NCI-H128 (cell line): ENCODE results near the gene PHACTR1.
A peak's percentile ranks its signal among the peaks of the same experiment; 100 is the strongest.
"Not testable (repeated sequence)": the region's sequence is repeated elsewhere in the genome, so short reads cannot be mapped to it uniquely, and the experiment has no call there.

Source experiments
- DNase-seq: peaks from one replicate; lab custom pipeline; 2025; ENCODE audit not compliant: unreplicated experiment; lab: John Stamatoyannopoulos, UW

PHACTR1 gene

GRCh38 chr6:12749531-12750379 is 33.2 kb downstream of the PHACTR1 start:
- peak; percentile 52 for DNase-seq

- no peak for DNase-seq
Measured at GRCh38 chr6:12750416-12750815, 33.8 kb downstream of the PHACTR1 start.

GRCh38 chr6:12751694-12752325 is 35.2 kb downstream of the PHACTR1 start:
- DNase-seq: no peak

GRCh38 chr6:12753036-12753435 is 36.5 kb downstream of the PHACTR1 start:
- DNase-seq: no peak

- no peak for DNase-seq
Measured at GRCh38 chr6:12760226-12760625, 43.7 kb downstream of the PHACTR1 start.

GRCh38 chr6:12760911-12761310 is 44.3 kb downstream of the PHACTR1 start:
- no peak for DNase-seq

GRCh38 chr6:12761376-12762115 is 45.0 kb downstream of the PHACTR1 start:
- DNase-seq: no peak

- DNase-seq: not testable (repeated sequence)
Measured at GRCh38 chr6:12762731-12763434, 46.3 kb downstream of the PHACTR1 start.

- DNase-seq: no peak
Measured at GRCh38 chr6:12766365-12766764, 49.8 kb downstream of the PHACTR1 start.

- no peak for DNase-seq
Measured at GRCh38 chr6:12767016-12767415, 50.4 kb downstream of the PHACTR1 start.

- no peak for DNase-seq
Measured at GRCh38 chr6:12769556-12770256, 53.1 kb downstream of the PHACTR1 start.

GRCh38 chr6:12772416-12772815 is 55.8 kb downstream of the PHACTR1 start:
- no peak for DNase-seq

GRCh38 chr6:12776291-12776690 is 59.7 kb downstream of the PHACTR1 start:
- DNase-seq: no peak

GRCh38 chr6:12779772-12780171 is 63.2 kb downstream of the PHACTR1 start:
- DNase-seq: no peak

- DNase-seq: no peak
Measured at GRCh38 chr6:12782136-12782535, 65.6 kb downstream of the PHACTR1 start.

- no peak for DNase-seq
Measured at GRCh38 chr6:12785301-12785700, 68.7 kb downstream of the PHACTR1 start.

- DNase-seq: no peak
Measured at GRCh38 chr6:12785921-12786320, 69.4 kb downstream of the PHACTR1 start.

- DNase-seq: no peak
Measured at GRCh38 chr6:12791371-12791770, 74.8 kb downstream of the PHACTR1 start.

- DNase-seq: no peak
Measured at GRCh38 chr6:12798326-12798725, 81.8 kb downstream of the PHACTR1 start.

GRCh38 chr6:12800120-12800519 is 83.6 kb downstream of the PHACTR1 start:
- DNase-seq: no peak

- no peak for DNase-seq
Measured at GRCh38 chr6:12801141-12801540, 84.6 kb downstream of the PHACTR1 start.
